Hippocampal formation (tissue), 2 donors: ENCODE data around the gene NDUFAF2.

Experiments
- DNase-seq, 2 donors: peaks; one replicate each; lab custom pipeline; 2025; lab: John Stamatoyannopoulos, UW

The NDUFAF2 gene

GRCh38 chr5:61123145-61123544 lies 178.1 kb downstream of the NDUFAF2 start:
- DNase-seq, result no peak

GRCh38 chr5:61130289-61130688 lies 185.3 kb downstream of the NDUFAF2 start:
- no peak for DNase-seq

- no peak for DNase-seq
Measured at GRCh38 chr5:61132559-61132958, 187.6 kb downstream of the NDUFAF2 start.

GRCh38 chr5:61137835-61138234 lies 192.8 kb downstream of the NDUFAF2 start:
- DNase-seq, result no peak

GRCh38 chr5:61139094-61139873 lies 194.3 kb downstream of the NDUFAF2 start:
- DNase-seq, result no peak

GRCh38 chr5:61139931-61140330 lies 194.9 kb downstream of the NDUFAF2 start:
- DNase-seq, result no peak

- DNase-seq, result no peak
Measured at GRCh38 chr5:61141801-61142200, 196.8 kb downstream of the NDUFAF2 start.

GRCh38 chr5:61142391-61142790 lies 197.4 kb downstream of the NDUFAF2 start:
- no peak for DNase-seq

GRCh38 chr5:61142811-61143210 lies 197.8 kb downstream of the NDUFAF2 start:
- DNase-seq, result no peak

GRCh38 chr5:61148515-61148914 lies 203.5 kb downstream of the NDUFAF2 start:
- DNase-seq, result no peak

GRCh38 chr5:61151893-61152292 lies 206.9 kb downstream of the NDUFAF2 start:
- no peak for DNase-seq

GRCh38 chr5:61159070-61159469 lies 214.1 kb downstream of the NDUFAF2 start:
- no peak for DNase-seq

GRCh38 chr5:61159836-61160235 lies 214.8 kb downstream of the NDUFAF2 start:
- no peak for DNase-seq

GRCh38 chr5:61160497-61160896 lies 215.5 kb downstream of the NDUFAF2 start:
- no peak for DNase-seq

GRCh38 chr5:61162010-61162831 lies 217.2 kb downstream of the NDUFAF2 start, which contains the start of gene SMIM15:
Gene SMIM15 (minus strand): TSS chr5:61162468. CDS start chr5:61160171, 2,297 bp downstream.
- peak; percentile 54 to 82 for DNase-seq

GRCh38 chr5:61162832-61163567 lies 218.0 kb downstream of the NDUFAF2 start:
- no peak for DNase-seq

- DNase-seq, result no peak
Measured at GRCh38 chr5:61163905-61164304, 218.9 kb downstream of the NDUFAF2 start.

- DNase-seq, result peak in 1 of 2 donors; percentile 6
Measured at GRCh38 chr5:61167382-61167781, 222.4 kb downstream of the NDUFAF2 start.

GRCh38 chr5:61168951-61169350 lies 223.9 kb downstream of the NDUFAF2 start:
- DNase-seq, result no peak

- DNase-seq, result no peak
Measured at GRCh38 chr5:61171479-61171878, 226.5 kb downstream of the NDUFAF2 start.

- no peak for DNase-seq
Measured at GRCh38 chr5:61176631-61177030, 231.6 kb downstream of the NDUFAF2 start.

- DNase-seq, result no peak
Measured at GRCh38 chr5:61177070-61177469, 232.1 kb downstream of the NDUFAF2 start.
